Lower leg skin (tissue), 3 donors: ENCODE measurements around the gene ZCCHC4.

Experiments
- CTCF ChIP-seq, 3 donors: fragments of 450-650 bp; IDR thresholded peaks; one replicate each; pipeline ENCODE4 v1.5.1; 2016; ENCODE audit warnings: antibody characterized with exemption in 3 of 3, mild to moderate bottlenecking in 3 of 3, moderate library complexity in 2 of 3
- POLR2A ChIP-seq, 2 donors: fragments of 450-650 bp; IDR thresholded peaks; one replicate each; pipeline ENCODE4 v1.6.1; 2016 to 2017; ENCODE audit warnings: antibody characterized with exemption in 2 of 2, mild to moderate bottlenecking in 1 of 2, moderate library complexity in 1 of 2

GRCh38 chr4:25417014-25417413 is 104.4 kb downstream of the ZCCHC4 start:
- TF ChIP-seq CTCF (IDR thresholded peaks at IDR 0.05) (no peak), POLR2A (IDR thresholded peaks at IDR 0.05) (no peak)
